Lower leg skin (tissue), 4 donors: ENCODE results near the gene GTF2IRD1. TPM values are rescaled to one million over a fixed set of nuclear protein-coding genes. Genes with fewer than 3 reads are reported as not detected.
"Not testable (repeated sequence)": the region's sequence is repeated elsewhere in the genome, so short reads cannot be mapped to it uniquely, and the experiment has no call there.

Experiments used
- DNase-seq, 2 donors: peaks; one replicate each; pipeline ENCODE4 v3.0.0-alpha.2; 2019; ENCODE audit warnings: low spot score in 2 of 2
- H3K4me3 ChIP-seq: fragments of 200-600 bp; sonication (generic); 2 replicates; pipeline ENCODE4 v1.5.1; 2017; ENCODE audit warnings: mild to moderate bottlenecking, low read depth; ENCODE audit not compliant: poor library complexity, severe bottlenecking
- POLR2A ChIP-seq, 2 donors: fragments of 450-650 bp; IDR thresholded peaks; one replicate each; pipeline ENCODE4 v1.6.1; 2016 to 2017; ENCODE audit warnings: antibody characterized with exemption in 2 of 2, mild to moderate bottlenecking in 1 of 2, moderate library complexity in 1 of 2
- WGBS, 2 donors: methylation state at CpG; one replicate each; pipeline ENCODE4 v1.1.5; 2018; 5-methylcytosine and 5-hydroxymethylcytosine counted together
- intact Hi-C: fragments of 100-400 bp; cut with DNase I; formaldehyde crosslinking; loops from one replicate; pipeline ENCODE4 v1.15.0; 2023; ENCODE audit warnings: low total_unique reads
- total RNA-seq, 4 donors: library from RNA; depleted of rRNA; stranded (reverse); fragments of >200 nt; gene quantifications; one replicate each; pipeline ENCODE4 v1.1.0, GENCODE V29; 2016
- TF ChIP-seq, protein P1 (sequence below), 3 donors: fragments of 450-650 bp; IDR thresholded peaks; one replicate each; pipeline ENCODE4 v1.5.1; 2016; ENCODE audit warnings: antibody characterized with exemption in 3 of 3, mild to moderate bottlenecking in 3 of 3, moderate library complexity in 2 of 3

Gene GTF2IRD1
- total RNA-seq, 4 donors from 2014 or later: 28.5 to 49.9 (median 43.2) TPM

DNA sequence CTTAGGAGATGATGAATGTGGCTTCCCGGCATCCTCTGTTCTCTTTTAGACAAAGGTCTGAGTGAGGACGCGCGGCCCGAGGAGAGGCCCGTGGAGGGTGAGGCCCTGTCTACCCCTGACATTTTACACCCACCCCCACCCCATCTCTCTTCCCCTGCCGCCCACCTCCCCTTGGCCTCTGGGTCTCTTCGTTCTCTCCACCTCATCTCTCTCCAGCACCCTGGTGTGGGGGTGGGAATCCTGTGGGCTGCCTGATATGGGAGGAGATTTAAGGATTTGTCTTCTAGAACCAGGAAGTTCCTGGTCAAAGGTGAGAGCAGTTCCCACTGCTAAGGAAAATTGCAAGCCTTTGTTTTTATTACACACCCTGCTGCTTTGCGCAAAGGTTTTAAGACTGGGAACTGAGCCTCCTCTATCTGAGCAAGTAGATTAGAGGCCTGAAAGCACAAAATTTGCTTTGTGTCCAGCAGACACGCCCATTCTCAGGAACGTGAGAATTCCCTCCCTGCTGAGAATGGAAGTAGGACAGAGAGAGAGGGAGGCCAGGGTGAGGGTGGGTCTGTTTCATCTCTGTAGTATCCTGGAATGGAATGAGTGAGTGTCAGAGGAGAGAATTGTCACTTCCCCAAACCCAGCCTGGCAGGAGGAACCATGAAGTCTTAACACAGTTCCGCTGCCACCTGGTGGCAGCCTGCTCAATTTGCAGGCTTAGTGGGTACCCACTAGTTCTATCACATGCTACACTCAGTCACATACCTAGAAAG is 91.2 kb downstream of the GTF2IRD1 start:
- DNase-seq: no peak

DNA sequence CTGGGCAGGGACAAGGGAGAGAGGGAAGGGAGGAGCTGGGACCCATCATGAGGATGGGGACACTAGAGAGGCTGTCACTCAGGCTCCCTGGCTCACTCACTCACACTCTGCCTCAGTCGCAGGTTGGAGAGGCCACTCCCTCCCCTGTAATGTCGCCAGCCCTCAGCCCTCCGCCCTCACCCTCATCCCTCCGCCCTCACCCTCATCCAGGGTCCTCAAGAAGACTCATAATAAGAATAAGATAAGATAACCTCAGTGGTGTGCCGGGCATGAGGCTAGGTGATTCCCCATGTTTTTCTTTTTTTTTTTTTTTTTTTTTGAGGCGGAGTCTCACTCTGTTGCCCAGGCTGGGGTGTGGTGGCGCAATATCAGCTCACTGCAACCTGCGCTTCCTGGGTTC is 92.2 kb downstream of the GTF2IRD1 start:
- WGBS, 2 donors: 90 to 93% methylated on average over 8 of the region's 8 CpGs
- intact Hi-C loops: loop anchor here (10.0 kb wide), 1 partner anchor 59 kb away; no protein-coding TSS in a partner anchor
- no peak for DNase-seq
- TF ChIP-seq, protein P1, sequence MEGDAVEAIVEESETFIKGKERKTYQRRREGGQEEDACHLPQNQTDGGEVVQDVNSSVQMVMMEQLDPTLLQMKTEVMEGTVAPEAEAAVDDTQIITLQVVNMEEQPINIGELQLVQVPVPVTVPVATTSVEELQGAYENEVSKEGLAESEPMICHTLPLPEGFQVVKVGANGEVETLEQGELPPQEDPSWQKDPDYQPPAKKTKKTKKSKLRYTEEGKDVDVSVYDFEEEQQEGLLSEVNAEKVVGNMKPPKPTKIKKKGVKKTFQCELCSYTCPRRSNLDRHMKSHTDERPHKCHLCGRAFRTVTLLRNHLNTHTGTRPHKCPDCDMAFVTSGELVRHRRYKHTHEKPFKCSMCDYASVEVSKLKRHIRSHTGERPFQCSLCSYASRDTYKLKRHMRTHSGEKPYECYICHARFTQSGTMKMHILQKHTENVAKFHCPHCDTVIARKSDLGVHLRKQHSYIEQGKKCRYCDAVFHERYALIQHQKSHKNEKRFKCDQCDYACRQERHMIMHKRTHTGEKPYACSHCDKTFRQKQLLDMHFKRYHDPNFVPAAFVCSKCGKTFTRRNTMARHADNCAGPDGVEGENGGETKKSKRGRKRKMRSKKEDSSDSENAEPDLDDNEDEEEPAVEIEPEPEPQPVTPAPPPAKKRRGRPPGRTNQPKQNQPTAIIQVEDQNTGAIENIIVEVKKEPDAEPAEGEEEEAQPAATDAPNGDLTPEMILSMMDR (IDR thresholded peaks at IDR 0.05): no peak
- no peak for TF ChIP-seq POLR2A (IDR thresholded peaks at IDR 0.05)
- no peak overlapping the region for H3K4me3 ChIP-seq

More for the DNA sequence above, 91.2 kb downstream of the GTF2IRD1 start:
- intact Hi-C loops: loop anchor here (10.0 kb wide), 1 partner anchor 60 kb away; no protein-coding TSS in a partner anchor
- 86 to 90% methylated on average over 12 of the region's 12 CpGs for WGBS, 2 donors
- H3K4me3 ChIP-seq: no peak overlapping the region
- no peak for TF ChIP-seq POLR2A (IDR thresholded peaks at IDR 0.05)
- TF ChIP-seq, protein P1 (IDR thresholded peaks at IDR 0.05): no peak

DNA sequence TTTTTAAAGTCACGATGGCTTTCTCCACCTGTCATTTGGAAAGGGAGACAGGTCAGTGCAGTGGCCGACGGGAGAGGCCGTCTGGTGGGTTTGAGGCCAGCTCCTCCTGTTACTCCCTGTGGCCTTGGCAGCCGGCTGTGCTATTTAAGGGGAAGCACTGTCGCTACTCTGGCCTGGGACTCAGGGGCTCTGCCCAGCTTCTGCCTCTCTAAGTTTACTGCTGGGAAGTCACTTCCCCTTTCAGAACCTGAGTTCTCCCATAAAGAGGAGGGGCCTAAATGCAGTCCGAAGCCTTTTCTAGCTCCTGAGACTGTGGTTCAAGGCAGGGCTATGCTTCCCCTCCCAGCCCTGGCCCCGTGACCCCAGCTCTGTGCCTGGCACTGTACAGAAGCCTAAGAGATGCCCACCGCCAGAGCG is 99.9 kb downstream of the GTF2IRD1 start:
- H3K4me3 ChIP-seq, DNase-seq: not testable (repeated sequence)
- intact Hi-C loops: loop anchor here (10.0 kb wide), 1 partner anchor 109 kb away; no protein-coding TSS in a partner anchor
- WGBS, 2 donors: 82 to 95% methylated on average over 10 of the region's 10 CpGs

DNA sequence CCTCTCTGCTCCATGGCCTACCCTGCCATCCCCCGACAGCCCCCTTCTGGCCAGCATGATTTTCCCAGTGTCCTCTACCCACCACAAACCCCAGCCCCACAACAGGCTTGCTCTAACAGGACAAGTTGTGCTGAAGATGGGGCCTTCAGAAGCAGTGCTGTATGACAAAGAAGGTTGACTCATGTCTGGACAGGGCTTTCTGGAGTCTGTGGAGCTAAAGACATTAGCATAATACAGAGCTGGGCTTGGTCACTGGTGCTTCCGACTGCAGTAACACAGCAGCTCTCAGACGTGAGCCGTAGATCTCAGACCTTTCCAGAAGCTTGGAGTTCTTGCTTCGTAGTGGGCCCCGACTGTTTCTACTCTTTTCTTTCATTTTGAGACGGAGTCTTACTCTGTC is 100.5 kb downstream of the GTF2IRD1 start:
- intact Hi-C loops: loop anchor here (10.0 kb wide), 1 partner anchor 109 kb away; no protein-coding TSS in a partner anchor
- no peak for DNase-seq
- no peak overlapping the region for H3K4me3 ChIP-seq
- 80 to 88% methylated on average over 7 of the region's 7 CpGs for WGBS, 2 donors
- TF ChIP-seq, protein P1 (IDR thresholded peaks at IDR 0.05): no peak
- no peak for TF ChIP-seq POLR2A (IDR thresholded peaks at IDR 0.05)

DNA sequence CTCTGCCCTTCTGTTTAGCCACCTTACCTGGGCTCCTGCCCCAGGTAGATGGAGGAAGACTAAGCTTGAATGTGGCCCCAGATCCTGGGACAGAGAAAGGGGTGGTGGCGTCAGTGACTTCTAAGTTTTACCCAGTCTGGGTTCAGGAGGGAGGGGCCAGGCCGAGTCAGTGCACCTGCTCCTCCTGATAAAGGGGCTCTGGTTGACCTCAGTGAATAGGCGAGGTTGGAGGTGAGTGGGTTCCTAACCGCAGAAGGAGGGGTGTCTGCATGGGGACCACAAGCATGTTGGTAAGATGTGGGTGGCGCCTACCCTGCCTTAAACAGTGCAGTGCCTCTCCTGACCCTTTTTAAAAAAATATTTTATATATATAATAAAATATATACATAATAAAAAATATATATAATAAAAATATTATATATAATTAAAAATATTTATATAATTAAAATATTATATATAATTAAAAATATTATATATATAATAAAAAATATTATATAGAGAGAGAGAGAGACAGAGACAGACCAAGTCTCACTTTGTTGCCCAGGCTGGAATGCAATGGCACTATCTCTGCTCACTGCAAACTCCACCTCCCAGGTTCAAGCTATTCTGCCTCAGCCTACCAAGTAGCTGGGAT is 106.5 kb downstream of the GTF2IRD1 start:
- WGBS, 2 donors: 88 to 98% methylated on average over 5 of the region's 5 CpGs

More for the DNA sequence above, 106.5 kb downstream of the GTF2IRD1 start:
- TF ChIP-seq, protein P1 (IDR thresholded peaks at IDR 0.05): no peak
- TF ChIP-seq POLR2A (IDR thresholded peaks at IDR 0.05): no peak
- intact Hi-C loops: no loop called here
- DNase-seq: no peak
- H3K4me3 ChIP-seq: no peak overlapping the region
